ENCODE results near the gene LAMTOR5.
A peak's percentile ranks its signal among the peaks of the same experiment; 100 is the strongest.

LAMTOR5 gene

GRCh38 chr1:110394493-110394820 lies 13.0 kb downstream of the LAMTOR5 start:
- H3K27ac ChIP-seq: no peak overlapping the region
- no peak for DNase-seq (ENCODE audit: low spot score)
- no peak for TF ChIP-seq CTCF (IDR thresholded peaks at IDR 0.05)
- H3K4me3 ChIP-seq: no peak overlapping the region

GRCh38 chr1:110393691-110394492 lies 13.6 kb downstream of the LAMTOR5 start:
- H3K4me3 ChIP-seq: no peak overlapping the region
- no peak for TF ChIP-seq CTCF (IDR thresholded peaks at IDR 0.05)
- H3K27ac ChIP-seq: no peak overlapping the region
- no peak for DNase-seq (ENCODE audit: low spot score)

GRCh38 chr1:110393286-110393685 lies 14.2 kb downstream of the LAMTOR5 start:
- Histone ChIP-seq H3K4me3 (no peak overlapping the region), H3K27ac (no peak overlapping the region)
- no peak for DNase-seq (ENCODE audit: low spot score)
- no peak for TF ChIP-seq CTCF (IDR thresholded peaks at IDR 0.05)

- Histone ChIP-seq H3K27ac (peak within 1 kb of the TSS; percentile 63 to 79), H3K4me3 (peak within 1 kb of the TSS; percentile 67)
- DNase-seq (ENCODE audit: low spot score): no peak
- no peak for TF ChIP-seq CTCF (IDR thresholded peaks at IDR 0.05)
These were observed 16.7 kb downstream of the LAMTOR5 start, which contains the start of gene SLC16A4 for GRCh38 chr1:110390692-110391245. SLC16A4 (minus strand) TSS chr1:110391026; CDS start chr1:110389323, 1,703 bp downstream.

GRCh38 chr1:110390096-110390495 lies 17.4 kb downstream of the LAMTOR5 start:
- DNase-seq (ENCODE audit: low spot score): no peak
- peak overlapping the region; percentile 67 for H3K4me3 ChIP-seq
- H3K27ac ChIP-seq: peak overlapping the region; percentile 63 to 79
- TF ChIP-seq CTCF (IDR thresholded peaks at IDR 0.05): no peak

GRCh38 chr1:110387048-110387754 lies 20.3 kb downstream of the LAMTOR5 start:
- no peak overlapping the region for H3K27ac ChIP-seq
- H3K4me3 ChIP-seq: no peak overlapping the region
- DNase-seq (ENCODE audit: low spot score): no peak
- TF ChIP-seq CTCF (IDR thresholded peaks at IDR 0.05): no peak

All from coronary artery (tissue), 2 donors.